Liver (tissue), 9 donors: ENCODE data around the gene KAT5. TPM values are rescaled to one million over a fixed set of nuclear protein-coding genes. Genes with fewer than 3 reads are reported as not detected.

ENCODE experiments used
- DNase-seq: peaks from one replicate; pipeline ENCODE4 v3.0.0-alpha.2; 2017; ENCODE audit warnings: low spot score
- H3K27ac ChIP-seq, 2 donors: one replicate each; pipeline ENCODE4 v1.7.0; 2013; ENCODE audit warnings: inconsistent platforms in 2 of 2, low read length in 2 of 2, control low read depth in 1 of 2, low read depth in 1 of 2, mild to moderate bottlenecking in 1 of 2
- H3K27me3 ChIP-seq, 4 donors: one replicate each; pipeline versions ENCODE4 v1.6.1 to v1.7.0; 2013; ENCODE audit warnings: low read length in 3 of 4, inconsistent platforms in 1 of 4, mild to moderate bottlenecking in 1 of 4, moderate library complexity in 1 of 4; ENCODE audit not compliant: control insufficient read depth in 4 of 4, insufficient read depth in 4 of 4
- H3K36me3 ChIP-seq, 4 donors: one replicate each; pipeline versions ENCODE4 v1.6.1 to v1.7.0; 2013; ENCODE audit warnings: low read length in 3 of 4, mild to moderate bottlenecking in 3 of 4, low read depth in 1 of 4, moderate library complexity in 1 of 4; ENCODE audit not compliant: control insufficient read depth in 4 of 4, insufficient read depth in 3 of 4
- H3K4me1 ChIP-seq, 4 donors: one replicate each; pipeline versions ENCODE4 v1.6.1 to v1.7.0; 2013; ENCODE audit warnings: low read length in 3 of 4, mild to moderate bottlenecking in 3 of 4, moderate library complexity in 1 of 4; ENCODE audit not compliant: control insufficient read depth in 4 of 4, insufficient read depth in 4 of 4
- H3K4me3 ChIP-seq, 3 donors: one replicate each; pipeline versions ENCODE4 v1.6.1 to v1.7.0; 2013; ENCODE audit warnings: low read length in 3 of 3, control low read depth in 1 of 3, low read depth in 1 of 3, mild to moderate bottlenecking in 1 of 3
- H3K9ac ChIP-seq, 2 donors: one replicate each; pipeline ENCODE4 v1.7.0; 2013; ENCODE audit warnings: low read length in 2 of 2, mild to moderate bottlenecking in 2 of 2, moderate library complexity in 2 of 2, control low read depth in 1 of 2, low read depth in 1 of 2
- H3K9me3 ChIP-seq, 4 donors: one replicate each; pipeline versions ENCODE4 v1.6.1 to v1.7.0; 2013; ENCODE audit warnings: low read length in 3 of 4; ENCODE audit not compliant: control insufficient read depth in 4 of 4
- EGR1 ChIP-seq, 2 donors: IDR thresholded peaks; 2 replicates each; pipeline ENCODE4 v1.6.1; 2016 to 2018; ENCODE audit warnings: antibody characterized with exemption in 2 of 2, low read depth in 2 of 2
- FOXA1 ChIP-seq: IDR thresholded peaks from 2 replicates; pipeline ENCODE4 v1.6.1; 2016; ENCODE audit warnings: antibody characterized with exemption
- FOXA2 ChIP-seq: IDR thresholded peaks from 2 replicates; pipeline ENCODE4 v1.6.1; 2016; ENCODE audit warnings: antibody characterized with exemption
- HNF4A ChIP-seq, 2 donors: conservative IDR thresholded peaks; 2 replicates each; pipeline ENCODE4 v1.6.1; 2016; ENCODE audit warnings: antibody characterized with exemption in 2 of 2, mild to moderate bottlenecking in 2 of 2
- HNF4G ChIP-seq: IDR thresholded peaks from 2 replicates; pipeline ENCODE4 v1.6.1; 2016; ENCODE audit warnings: antibody characterized with exemption
- MAX ChIP-seq: IDR thresholded peaks from 2 replicates; pipeline ENCODE4 v1.6.1; 2016; ENCODE audit warnings: antibody characterized with exemption
- NR2F2 ChIP-seq: IDR thresholded peaks from 2 replicates; pipeline ENCODE4 v1.6.1; 2016; ENCODE audit warnings: antibody characterized with exemption
- RAD21 ChIP-seq, 2 donors: IDR thresholded peaks; 2 replicates each; pipeline ENCODE4 v1.6.1; 2016; ENCODE audit warnings: antibody characterized with exemption in 2 of 2, mild to moderate bottlenecking in 2 of 2
- REST ChIP-seq: IDR thresholded peaks from 2 replicates; pipeline ENCODE4 v1.6.1; 2016; ENCODE audit warnings: antibody characterized with exemption, mild to moderate bottlenecking
- RXRA ChIP-seq, 2 donors: IDR thresholded peaks; 2 replicates each; pipeline ENCODE4 v1.6.1; 2017 to 2018; ENCODE audit warnings: antibody characterized with exemption in 2 of 2, mild to moderate bottlenecking in 1 of 2
- SP1 ChIP-seq: IDR thresholded peaks from 2 replicates; pipeline ENCODE4 v1.6.1; 2018; ENCODE audit warnings: antibody characterized with exemption, mild to moderate bottlenecking
- TAF1 ChIP-seq: conservative IDR thresholded peaks from 2 replicates; pipeline ENCODE4 v1.6.1; 2016; ENCODE audit warnings: antibody characterized with exemption, mild to moderate bottlenecking
- YY1 ChIP-seq: IDR thresholded peaks from 2 replicates; pipeline ENCODE4 v1.6.1; 2016; ENCODE audit warnings: antibody characterized with exemption, mild to moderate bottlenecking
- WGBS: extraction: QIAGEN DNeasy Blood & Tissue Kit; methylation state at CpG from one replicate; pipeline ENCODE4 v1.1.7; 2013; 5-methylcytosine and 5-hydroxymethylcytosine counted together
- polyA plus RNA-seq, 2 donors: library from polyadenylated mRNA; stranded (reverse) in 1 of 2; unstranded in 1 of 2; fragments of 200-250 nt in 1 of 2; fragments of >200 nt in 1 of 2; fragmentation: Nextera tagmentation in 1 of 2; extraction: Ambion mirVana in 1 of 2; gene quantifications; one replicate each; pipeline versions ENCODE4 v1.2.1 to v1.2.3, GENCODE V29; 2013 to 2015
- total RNA-seq, 2 donors: library from RNA; depleted of rRNA; stranded (reverse); fragments of >200 nt; gene quantifications; one replicate each; pipeline ENCODE4 v1.2.3, GENCODE V29; 2014
- TF ChIP-seq, protein P1 (sequence below): IDR thresholded peaks from 2 replicates; pipeline ENCODE4 v1.6.1; 2016; ENCODE audit warnings: antibody characterized with exemption
- TF ChIP-seq, protein P2 (sequence below): IDR thresholded peaks from 2 replicates; pipeline ENCODE4 v1.6.1; 2016; ENCODE audit warnings: antibody characterized with exemption
- donor health status: healthy.
- donor health status: healthy.
- donor health status: healthy.
- donor health status: healthy.
- donor health status: healthy.

The KAT5 gene
- total and polyA plus RNA-seq, 4 donors, result 15.5 to 22.9 (median 18.4) TPM

- no peaks in the 10 kb centered on the region for H3K9me3 ChIP-seq
- TF ChIP-seq, protein P1, sequence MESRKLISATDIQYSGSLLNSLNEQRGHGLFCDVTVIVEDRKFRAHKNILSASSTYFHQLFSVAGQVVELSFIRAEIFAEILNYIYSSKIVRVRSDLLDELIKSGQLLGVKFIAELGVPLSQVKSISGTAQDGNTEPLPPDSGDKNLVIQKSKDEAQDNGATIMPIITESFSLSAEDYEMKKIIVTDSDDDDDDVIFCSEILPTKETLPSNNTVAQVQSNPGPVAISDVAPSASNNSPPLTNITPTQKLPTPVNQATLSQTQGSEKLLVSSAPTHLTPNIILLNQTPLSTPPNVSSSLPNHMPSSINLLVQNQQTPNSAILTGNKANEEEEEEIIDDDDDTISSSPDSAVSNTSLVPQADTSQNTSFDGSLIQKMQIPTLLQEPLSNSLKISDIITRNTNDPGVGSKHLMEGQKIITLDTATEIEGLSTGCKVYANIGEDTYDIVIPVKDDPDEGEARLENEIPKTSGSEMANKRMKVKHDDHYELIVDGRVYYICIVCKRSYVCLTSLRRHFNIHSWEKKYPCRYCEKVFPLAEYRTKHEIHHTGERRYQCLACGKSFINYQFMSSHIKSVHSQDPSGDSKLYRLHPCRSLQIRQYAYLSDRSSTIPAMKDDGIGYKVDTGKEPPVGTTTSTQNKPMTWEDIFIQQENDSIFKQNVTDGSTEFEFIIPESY, result no peak
- TF ChIP-seq NR2F2 (peak; percentile 54), SP1 (peak; percentile 7)
- H3K4me3 ChIP-seq, result no peak overlapping the region
- H3K9ac ChIP-seq, result no peak overlapping the region
- 60% methylated on average over 8 of the region's 8 CpGs for WGBS
- H3K4me1 ChIP-seq, result peaks cover 0 to 6% (median 0%) of the 10 kb centered on the region in 4 donors
- H3K27ac ChIP-seq, result no peak overlapping the region
- no peak for DNase-seq
- H3K27me3 ChIP-seq, result no peaks in the 10 kb centered on the region
- no peaks in the 10 kb centered on the region for H3K36me3 ChIP-seq
Observed at GRCh38 chr11:65698205-65698604, 13.8 kb upstream of the KAT5 start.

GRCh38 chr11:65699306-65699705 is 12.7 kb upstream of the KAT5 start:
- 79% methylated on average over 7 of the region's 7 CpGs for WGBS
- Histone ChIP-seq H3K9ac (no peak overlapping the region), H3K27ac (no peak overlapping the region)

GRCh38 chr11:65700399-65700798 is 11.7 kb upstream of the KAT5 start:
- H3K27ac ChIP-seq, result no peak overlapping the region
- peak; percentile 33 for TF ChIP-seq YY1
- TF ChIP-seq TAF1, result no peak
- no peak for TF ChIP-seq HNF4G
- TF ChIP-seq NR2F2, result no peak
- TF ChIP-seq MAX, result no peak
- TF ChIP-seq, protein P2, sequence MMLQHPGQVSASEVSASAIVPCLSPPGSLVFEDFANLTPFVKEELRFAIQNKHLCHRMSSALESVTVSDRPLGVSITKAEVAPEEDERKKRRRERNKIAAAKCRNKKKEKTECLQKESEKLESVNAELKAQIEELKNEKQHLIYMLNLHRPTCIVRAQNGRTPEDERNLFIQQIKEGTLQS, result no peak
- TF ChIP-seq FOXA2, result no peak
- no peak for TF ChIP-seq REST
- TF ChIP-seq FOXA1, result no peak
- TF ChIP-seq HNF4A (conservative IDR thresholded peaks at IDR 0.05), result no peak
- no peak for TF ChIP-seq SP1
- peak; percentile 14 to 37 for TF ChIP-seq RAD21 (IDR thresholded peaks at IDR 0.05)
- TF ChIP-seq RXRA (IDR thresholded peaks at IDR 0.05), result peak; percentile 54 to 75
- TF ChIP-seq, protein P1, result no peak

More at GRCh38 chr11:65699306-65699705, 12.7 kb upstream of the KAT5 start:
- H3K27me3 ChIP-seq, result no peaks in the 10 kb centered on the region
- H3K9me3 ChIP-seq, result no peaks in the 10 kb centered on the region
- H3K4me1 ChIP-seq, result peaks cover 0 to 6% (median 0%) of the 10 kb centered on the region in 4 donors
- no peak for DNase-seq
- TF ChIP-seq MAX (no peak), EGR1 (IDR thresholded peaks at IDR 0.05; ENCODE audit: low read depth in 2 of 2) (no peak), RAD21 (IDR thresholded peaks at IDR 0.05) (no peak), FOXA1 (no peak), HNF4G (no peak), SP1 (no peak), FOXA2 (no peak), YY1 (no peak), HNF4A (conservative IDR thresholded peaks at IDR 0.05) (no peak)
- TF ChIP-seq, protein P2, result no peak
- H3K36me3 ChIP-seq, result no peaks in the 10 kb centered on the region
- no peak overlapping the region for H3K4me3 ChIP-seq

More at GRCh38 chr11:65700399-65700798, 11.7 kb upstream of the KAT5 start:
- H3K4me1 ChIP-seq, result peaks cover 0 to 5% (median 0%) of the 10 kb centered on the region in 4 donors
- no peaks in the 10 kb centered on the region for H3K36me3 ChIP-seq
- no peaks in the 10 kb centered on the region for H3K9me3 ChIP-seq
- 75% methylated on average over 3 of the region's 3 CpGs for WGBS
- DNase-seq, result no peak
- no peak overlapping the region for H3K4me3 ChIP-seq
- no peaks in the 10 kb centered on the region for H3K27me3 ChIP-seq
- no peak overlapping the region for H3K9ac ChIP-seq
